Measurements from ENCODE around the gene SLC15A2.

GRCh38 chr3:121963608-121964007 lies 69.4 kb downstream of the SLC15A2 start:
- TF ChIP-seq CTCF (conservative IDR thresholded peaks at IDR 0.05; ENCODE audit: low read depth, low read length) (no peak), EZH2 (IDR thresholded peaks at IDR 0.05; ENCODE audit: borderline replicate concordance, low read depth, low read length, poor library complexity, severe bottlenecking) (no peak)

Measured in A673 (cell line).